Gastrocnemius medialis (tissue), 4 donors: Measurements from ENCODE around the gene KCNA5. TPM values are rescaled to one million over a fixed set of nuclear protein-coding genes. Genes with fewer than 3 reads are reported as not detected.

Source experiments
- ATAC-seq, 2 donors: fragments of 150-250 bp; one replicate each; pipeline ENCODE4 v1.9.1; 2016
- DNase-seq, 2 donors: peaks; one replicate each; pipeline ENCODE4 v3.0.0-alpha.2; 2019
- H3K27ac ChIP-seq, 4 donors: fragments of 200-600 bp; sonication (generic); 1 replicate in 1 of 4; 2 replicates in 3 of 4; pipeline ENCODE4 v1.5.1; 2016 to 2018; ENCODE audit warnings: mild to moderate bottlenecking in 2 of 4, moderate library complexity in 1 of 4
- H3K27me3 ChIP-seq, 3 donors: fragments of 200-600 bp; sonication (generic) in 2 of 3; 1 replicate in 1 of 3; 2 replicates in 2 of 3; pipeline versions ENCODE4 v1.5.1 to v1.6.0; 2016 to 2019; ENCODE audit warnings: mild to moderate bottlenecking in 1 of 3, moderate library complexity in 1 of 3
- H3K36me3 ChIP-seq, 2 donors: fragments of 200-600 bp; sonication (generic) in 1 of 2; one replicate each; pipeline ENCODE4 v1.5.1; 2017 to 2018
- H3K4me1 ChIP-seq, 2 donors: fragments of 200-600 bp; sonication (generic) in 1 of 2; one replicate each; pipeline ENCODE4 v1.5.1; 2016 to 2017; ENCODE audit warnings: mild to moderate bottlenecking in 2 of 2
- H3K4me3 ChIP-seq, 4 donors: fragments of 200-600 bp; sonication (generic) in 3 of 4; 1 replicate in 1 of 4; 2 replicates in 3 of 4; pipeline ENCODE4 v1.5.1; 2016 to 2019; ENCODE audit warnings: mild to moderate bottlenecking in 2 of 4
- H3K9me3 ChIP-seq, 3 donors: fragments of 200-600 bp; sonication (generic) in 2 of 3; 1 replicate in 1 of 3; 2 replicates in 2 of 3; pipeline ENCODE4 v1.5.1; 2016 to 2019
- POLR2A ChIP-seq, 2 donors: fragments of 450-650 bp; IDR thresholded peaks; one replicate each; pipeline ENCODE4 v1.6.1; 2017; ENCODE audit warnings: antibody characterized with exemption in 2 of 2, mild to moderate bottlenecking in 2 of 2, moderate library complexity in 2 of 2
- in situ Hi-C, 4 donors: fragments of 200-750 bp; cut with MboI; loops; one replicate each; pipeline versions ENCODE4 v1.15.0 to v1.8.0; 2017; ENCODE audit warnings: low sequenced_read_pairs in 4 of 4
- intact Hi-C: fragments of 100-400 bp; cut with DNase I; formaldehyde crosslinking; loops from one replicate; pipeline ENCODE4 v1.15.1; 2023; ENCODE audit warnings: low total_unique reads
- total RNA-seq, 4 donors: library from RNA; depleted of rRNA; stranded (reverse); fragments of >200 nt; gene quantifications; one replicate each; pipeline versions ENCODE4 v1.1.0 to v1.2.3, GENCODE V29; 2016
- TF ChIP-seq, protein P1 (sequence below), 5 experiments: fragments of 450-650 bp in 3 of 5; fragments of 200-600 bp in 2 of 5; sonication (generic) in 2 of 5; IDR thresholded peaks in 4 of 5; conservative IDR thresholded peaks in 1 of 5; 1 replicate in 4 of 5; 2 replicates in 1 of 5; pipeline ENCODE4 v1.5.1; 2016 to 2019; ENCODE audit warnings: antibody characterized with exemption in 5 of 5, mild to moderate bottlenecking in 3 of 5, moderate library complexity in 3 of 5

The KCNA5 gene
- total RNA-seq, 4 donors from 2014 or later, result 0.52 to 3.2 (median 0.84) TPM

DNA sequence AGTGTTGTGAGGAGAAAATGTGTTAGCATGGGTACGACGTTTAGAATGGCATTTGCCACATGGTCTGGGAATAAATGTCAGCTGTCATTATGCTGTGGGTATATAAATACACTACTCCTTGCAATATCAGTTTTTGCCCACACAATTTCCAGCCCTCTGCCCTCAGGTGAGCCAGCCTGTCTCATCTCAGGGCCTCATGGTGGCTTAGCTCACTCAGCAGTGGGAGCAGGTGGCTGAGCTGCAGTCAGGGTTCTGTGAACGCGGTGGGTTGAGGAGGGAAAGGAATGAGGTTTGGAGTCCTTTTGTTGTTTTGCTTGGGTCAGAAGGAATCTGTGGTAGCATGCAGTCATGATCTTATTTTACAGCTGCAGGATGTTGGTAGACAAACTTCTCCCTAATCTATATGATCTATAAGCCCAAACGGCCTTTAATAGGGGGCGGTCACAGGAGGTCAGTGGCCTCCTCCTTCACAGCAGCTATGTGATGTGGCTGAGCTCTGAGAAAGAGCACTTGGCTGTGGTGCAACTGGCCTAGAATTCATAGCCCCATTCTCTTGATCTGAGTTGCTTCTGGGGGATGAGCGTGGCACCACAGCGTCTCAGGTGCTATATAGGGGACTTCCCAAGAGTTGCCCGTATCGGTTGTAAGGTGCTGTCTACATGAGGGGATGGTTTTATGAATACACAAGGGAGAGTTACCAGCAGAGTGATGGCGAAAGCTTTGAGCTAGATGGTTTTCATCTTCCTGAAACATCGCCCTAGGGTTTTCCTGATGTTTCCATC lies 27.8 kb upstream of the KCNA5 start:
- H3K4me1 ChIP-seq, result peaks cover 20 to 21% of the 10 kb centered on the region in 2 donors
- H3K36me3 ChIP-seq, result no peaks in the 10 kb centered on the region
- ATAC-seq (no peak), DNase-seq (no peak)
- H3K27me3 ChIP-seq, result no peaks in the 10 kb centered on the region
- in situ Hi-C loops (loop anchor here in 2 of 4 donors (10.0 to 25.0 kb wide), 2 partner anchors 69 to 421 kb away; partner anchors contain the start of gene NTF3 (in 2 of the 2)), intact Hi-C loops (loop anchor here (10.0 kb wide), 1 partner anchor 159 kb away; no protein-coding TSS in a partner anchor)
- TF ChIP-seq, protein P1, sequence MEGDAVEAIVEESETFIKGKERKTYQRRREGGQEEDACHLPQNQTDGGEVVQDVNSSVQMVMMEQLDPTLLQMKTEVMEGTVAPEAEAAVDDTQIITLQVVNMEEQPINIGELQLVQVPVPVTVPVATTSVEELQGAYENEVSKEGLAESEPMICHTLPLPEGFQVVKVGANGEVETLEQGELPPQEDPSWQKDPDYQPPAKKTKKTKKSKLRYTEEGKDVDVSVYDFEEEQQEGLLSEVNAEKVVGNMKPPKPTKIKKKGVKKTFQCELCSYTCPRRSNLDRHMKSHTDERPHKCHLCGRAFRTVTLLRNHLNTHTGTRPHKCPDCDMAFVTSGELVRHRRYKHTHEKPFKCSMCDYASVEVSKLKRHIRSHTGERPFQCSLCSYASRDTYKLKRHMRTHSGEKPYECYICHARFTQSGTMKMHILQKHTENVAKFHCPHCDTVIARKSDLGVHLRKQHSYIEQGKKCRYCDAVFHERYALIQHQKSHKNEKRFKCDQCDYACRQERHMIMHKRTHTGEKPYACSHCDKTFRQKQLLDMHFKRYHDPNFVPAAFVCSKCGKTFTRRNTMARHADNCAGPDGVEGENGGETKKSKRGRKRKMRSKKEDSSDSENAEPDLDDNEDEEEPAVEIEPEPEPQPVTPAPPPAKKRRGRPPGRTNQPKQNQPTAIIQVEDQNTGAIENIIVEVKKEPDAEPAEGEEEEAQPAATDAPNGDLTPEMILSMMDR (IDR thresholded peaks at IDR 0.05 in 4 of 5, conservative IDR thresholded peaks at IDR 0.05 in 1 of 5), result no peak
- TF ChIP-seq POLR2A (IDR thresholded peaks at IDR 0.05), result no peak
- no peaks in the 10 kb centered on the region for H3K9me3 ChIP-seq
- no peak overlapping the region for H3K4me3 ChIP-seq
- H3K27ac ChIP-seq, result no peak overlapping the region

DNA sequence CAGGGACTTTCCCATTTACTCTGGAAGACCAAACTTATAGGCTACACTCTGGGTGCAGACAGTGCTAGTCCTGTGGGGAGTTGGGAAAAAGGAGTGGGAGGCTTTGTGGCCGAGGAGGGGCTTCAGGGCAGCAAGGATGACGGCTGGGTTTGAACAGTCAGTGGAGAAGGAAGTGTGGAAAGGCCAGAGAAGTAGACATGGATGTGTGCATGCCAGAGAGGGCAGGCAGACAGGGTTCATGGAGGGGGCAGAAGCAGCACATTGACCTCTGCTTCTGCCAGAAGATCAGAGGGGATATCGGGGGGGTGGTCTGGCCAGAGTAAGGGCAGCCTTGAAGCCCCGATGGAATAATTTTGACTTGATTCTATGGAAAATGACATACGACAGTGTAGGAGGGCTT lies 27.2 kb upstream of the KCNA5 start:
- intact Hi-C loops (loop anchor here (10.0 kb wide), 1 partner anchor 158 kb away; no protein-coding TSS in a partner anchor), in situ Hi-C loops (loop anchor here in 2 of 4 donors (10.0 to 25.0 kb wide), 2 partner anchors 68 to 421 kb away; partner anchors contain the start of gene NTF3 (in 2 of the 2))
- H3K36me3 ChIP-seq, result no peaks in the 10 kb centered on the region
- DNase-seq (no peak), ATAC-seq (no peak)
- H3K4me3 ChIP-seq, result no peak overlapping the region
- peaks cover 14 to 15% of the 10 kb centered on the region in 2 donors for H3K4me1 ChIP-seq
- no peaks in the 10 kb centered on the region for H3K27me3 ChIP-seq
- TF ChIP-seq POLR2A (IDR thresholded peaks at IDR 0.05), result no peak
- TF ChIP-seq, protein P1 (IDR thresholded peaks at IDR 0.05 in 4 of 5, conservative IDR thresholded peaks at IDR 0.05 in 1 of 5), result no peak
- H3K9me3 ChIP-seq, result no peaks in the 10 kb centered on the region
- H3K27ac ChIP-seq, result no peak overlapping the region

DNA sequence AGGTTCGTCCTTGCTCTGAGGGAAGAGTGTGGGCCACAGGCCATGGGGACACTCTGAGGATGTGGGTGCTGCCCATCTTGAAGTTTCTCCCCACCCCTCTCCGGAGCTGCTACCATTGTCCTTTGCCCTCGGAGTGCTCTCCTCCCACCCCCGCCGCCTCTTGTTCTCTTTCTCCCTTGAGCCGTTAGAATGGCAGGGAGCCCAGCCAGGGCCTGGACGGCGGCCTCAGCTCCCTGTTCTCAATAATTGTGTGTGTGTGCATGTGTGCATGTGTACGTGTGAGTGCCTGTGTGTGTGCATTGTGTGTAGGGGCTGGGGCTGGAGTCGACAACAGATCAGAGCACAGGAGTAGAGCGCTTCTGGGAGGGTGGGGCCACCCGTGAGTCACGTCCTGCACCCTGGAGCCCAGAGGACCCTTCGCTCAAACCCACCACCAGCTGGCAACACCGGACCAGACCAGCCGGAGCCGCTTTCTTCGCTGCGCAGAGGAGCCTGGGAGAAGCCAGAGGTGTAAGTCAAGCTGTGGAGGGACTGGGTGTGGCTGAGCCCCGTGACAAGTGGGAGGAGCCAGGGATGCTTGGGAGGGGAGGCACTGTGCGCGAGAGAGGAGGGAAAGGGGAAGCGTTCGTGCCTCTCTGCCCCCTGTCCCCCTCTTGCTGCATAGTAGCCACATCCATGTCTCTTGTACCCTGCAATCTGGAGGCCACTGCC lies 25.9 kb upstream of the KCNA5 start:
- intact Hi-C loops, result loop anchor here (10.0 kb wide), 1 partner anchor 157 kb away; no protein-coding TSS in a partner anchor
- TF ChIP-seq, protein P1 (IDR thresholded peaks at IDR 0.05 in 4 of 5, conservative IDR thresholded peaks at IDR 0.05 in 1 of 5), result no peak
- no peak for TF ChIP-seq POLR2A (IDR thresholded peaks at IDR 0.05)
- Histone ChIP-seq H3K4me1 (peaks cover 1 to 4% of the 10 kb centered on the region in 2 donors), H3K4me3 (no peak overlapping the region), H3K36me3 (no peaks in the 10 kb centered on the region), H3K27me3 (no peaks in the 10 kb centered on the region), H3K27ac (no peak overlapping the region), H3K9me3 (no peaks in the 10 kb centered on the region)
- in situ Hi-C loops, result loop anchor here in 2 of 4 donors (10.0 to 25.0 kb wide), 2 partner anchors 67 to 420 kb away; partner anchors contain the start of gene NTF3 (in 2 of the 2)
- ATAC-seq (no peak), DNase-seq (no peak)

DNA sequence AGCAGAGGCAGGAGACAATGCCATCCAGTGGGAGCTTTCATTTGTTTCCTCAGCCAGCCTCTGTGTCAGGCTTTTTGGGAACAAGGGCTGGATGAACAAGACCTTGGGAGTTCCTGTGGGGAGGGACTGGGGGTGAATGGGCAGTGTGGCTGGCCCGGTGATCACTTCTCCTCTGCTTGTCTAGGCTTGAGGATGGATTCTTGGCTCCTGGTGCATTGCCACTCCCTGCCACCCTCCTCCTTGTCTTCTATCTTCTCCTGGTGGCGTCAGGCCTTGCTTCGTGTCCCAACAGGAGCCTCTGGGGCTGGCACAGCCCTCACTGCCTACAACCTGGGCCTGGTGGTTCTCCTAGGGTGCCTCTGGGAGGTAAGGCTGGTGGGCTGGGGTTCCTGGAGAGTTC lies 25.0 kb upstream of the KCNA5 start:
- in situ Hi-C loops, result loop anchor here in 2 of 4 donors (10.0 to 25.0 kb wide), 2 partner anchors 66 to 419 kb away; partner anchors contain the start of gene NTF3 (in 2 of the 2)

More for the DNA sequence above, 25.0 kb upstream of the KCNA5 start:
- no peaks in the 10 kb centered on the region for H3K27me3 ChIP-seq
- H3K36me3 ChIP-seq, result no peaks in the 10 kb centered on the region
- intact Hi-C loops, result loop anchor here (10.0 kb wide), 1 partner anchor 156 kb away; no protein-coding TSS in a partner anchor
- no peak for DNase-seq
- H3K27ac ChIP-seq, result no peak overlapping the region
- ATAC-seq, result no peak
- H3K4me1 ChIP-seq, result no peaks in the 10 kb centered on the region
- no peaks in the 10 kb centered on the region for H3K9me3 ChIP-seq
- TF ChIP-seq, protein P1 (IDR thresholded peaks at IDR 0.05 in 4 of 5, conservative IDR thresholded peaks at IDR 0.05 in 1 of 5), result no peak
- no peak overlapping the region for H3K4me3 ChIP-seq
